H1 (cell line): ENCODE measurements around the gene TMEM191B. TPM values are rescaled to one million over a fixed set of nuclear protein-coding genes. Genes with fewer than 3 reads are reported as not detected.
"Not testable (repeated sequence)": the region's sequence is repeated elsewhere in the genome, so short reads cannot be mapped to it uniquely, and the experiment has no call there.

Experiments
- CTCF ChIA-PET: fragments of 300-600 bp; sonication (Branson Sonifier 250); formaldehyde crosslinking; loops from one replicate; lab custom pipeline; 2021; ENCODE audit not compliant: partially characterized antibody; lab: Charles Lee
- POLR2A ChIA-PET: fragments of 300-600 bp; sonication (Branson Sonifier 250); formaldehyde crosslinking; loops from one replicate; lab custom pipeline; 2021; ENCODE audit warnings: inconsistent platforms; ENCODE audit not compliant: partially characterized antibody; lab: Charles Lee
- DNase-seq, 2 experiments: peaks; one replicate each; pipeline versions ENCODE4 v3.0.0 to v3.0.0-alpha.2; 2010 to 2022; ENCODE audit warnings: low spot score in 2 of 2, low read depth in 1 of 2, mixed read lengths in 1 of 2
- FAIRE-seq: peaks from 2 replicates; lab custom pipeline; 2011; peaks lifted over from hg19 to GRCh38; lab: Jason Lieb, UNC
- H2AFZ ChIP-seq: 2 replicates; pipeline ENCODE4 v1.8.1; 2012; ENCODE audit warnings: low read length, inconsistent platforms
- H2AK5ac ChIP-seq: 2 replicates; pipeline ENCODE4 v1.6.1; 2013; ENCODE audit warnings: low read depth, low read length
- H2BK120ac ChIP-seq: replicated peaks from 2 replicates; pipeline ENCODE3; 2013; ENCODE audit warnings: low read depth, low read length, inconsistent platforms
- H2BK12ac ChIP-seq: 2 replicates; pipeline ENCODE4 v1.6.1; 2013; ENCODE audit warnings: low read depth, low read length
- H2BK15ac ChIP-seq: 2 replicates; pipeline ENCODE4 v1.6.1; 2013; ENCODE audit warnings: low read length
- H2BK20ac ChIP-seq: 2 replicates; pipeline ENCODE4 v1.6.1; 2013; ENCODE audit warnings: low read length
- H2BK5ac ChIP-seq: 2 replicates; pipeline ENCODE4 v1.6.1; 2013; ENCODE audit warnings: low read depth, low read length
- H3K14ac ChIP-seq: 2 replicates; pipeline ENCODE4 v1.6.1; 2013; ENCODE audit warnings: inconsistent platforms; ENCODE audit not compliant: insufficient read length
- H3K18ac ChIP-seq: 2 replicates; pipeline ENCODE4 v1.6.1; 2013; ENCODE audit warnings: low read length; ENCODE audit errors: extremely low read depth
- H3K23ac ChIP-seq: 2 replicates; pipeline ENCODE4 v1.6.1; 2013; ENCODE audit warnings: inconsistent platforms; ENCODE audit not compliant: insufficient read length
- H3K23me2 ChIP-seq: 2 replicates; pipeline ENCODE4 v1.6.1; 2013; ENCODE audit warnings: low read depth, low read length
- H3K27ac ChIP-seq: 2 replicates; pipeline ENCODE4 v1.6.1; 2011; ENCODE audit warnings: low read depth, low read length, inconsistent platforms
- H3K27me3 ChIP-seq, 4 experiments: replicated peaks in 1 of 4; 1 replicate in 1 of 4; 2 replicates in 3 of 4; pipeline versions ENCODE4 v1.6.1 to v1.8.1; 2011 to 2013; ENCODE audit warnings: low read length in 3 of 4, mild to moderate bottlenecking in 3 of 4, inconsistent platforms in 2 of 4, mixed read lengths in 2 of 4, moderate library complexity in 1 of 4; ENCODE audit not compliant: control insufficient read depth in 3 of 4, insufficient read depth in 3 of 4; ENCODE audit errors: extremely low read depth in 1 of 4
- H3K36me3 ChIP-seq, 4 experiments: 2 replicates each; pipeline versions ENCODE4 v1.6.1 to v1.8.1; 2011 to 2013; ENCODE audit warnings: mild to moderate bottlenecking in 4 of 4, low read length in 3 of 4, moderate library complexity in 2 of 4, control low read depth in 1 of 4, inconsistent platforms in 1 of 4; ENCODE audit not compliant: insufficient read depth in 4 of 4, control insufficient read depth in 2 of 4
- H3K4ac ChIP-seq: replicated peaks from 2 replicates; pipeline ENCODE3; 2013; ENCODE audit warnings: low read length, low read depth, mixed read lengths, inconsistent platforms; ENCODE audit not compliant: insufficient read length
- H3K4me1 ChIP-seq, 4 experiments: replicated peaks in 1 of 4; 1 replicate in 1 of 4; 2 replicates in 3 of 4; pipeline versions ENCODE4 v1.6.1 to v1.8.1; 2011 to 2013; ENCODE audit warnings: low read length in 3 of 4, inconsistent platforms in 2 of 4, mixed read lengths in 1 of 4; ENCODE audit not compliant: insufficient read depth in 4 of 4, control insufficient read depth in 3 of 4
- H3K4me2 ChIP-seq, 2 experiments: 2 replicates each; pipeline versions ENCODE4 v1.6.1 to v1.8.1; 2011 to 2013; ENCODE audit warnings: low read depth in 2 of 2, low read length in 2 of 2, control low read depth in 1 of 2, inconsistent platforms in 1 of 2, mild to moderate bottlenecking in 1 of 2; ENCODE audit not compliant: insufficient read depth in 1 of 2
- H3K4me3 ChIP-seq, 4 experiments: fragments of 200-600, 300-600 bp in 1 of 4; sonication (generic), shearing (Covaris generic), sonication (Bioruptor Twin) in 1 of 4; 2 replicates each; pipeline versions ENCODE4 v1.5.1 to v1.8.1; 2011 to 2016; ENCODE audit warnings: low read length in 4 of 4, low read depth in 3 of 4, control low read depth in 2 of 4, inconsistent platforms in 2 of 4, mild to moderate bottlenecking in 2 of 4, mixed read lengths in 1 of 4, moderate library complexity in 1 of 4; ENCODE audit not compliant: insufficient read depth in 2 of 4; ENCODE audit errors: extremely low read depth in 1 of 4
- H3K56ac ChIP-seq: replicated peaks from 2 replicates; pipeline ENCODE3; 2013; ENCODE audit warnings: low read depth, mild to moderate bottlenecking, mixed read lengths, low read length, inconsistent platforms; ENCODE audit not compliant: insufficient read length
- H3K79me1 ChIP-seq: 2 replicates; pipeline ENCODE4 v1.6.1; 2013; ENCODE audit warnings: low read depth, low read length, control low read depth
- H3K79me2 ChIP-seq, 2 experiments: 2 replicates each; pipeline versions ENCODE4 v1.6.1 to v1.8.1; 2012 to 2013; ENCODE audit warnings: low read length in 2 of 2, mild to moderate bottlenecking in 2 of 2, inconsistent platforms in 1 of 2; ENCODE audit not compliant: insufficient read depth in 2 of 2, control insufficient read depth in 1 of 2
- H3K9ac ChIP-seq, 4 experiments: replicated peaks in 1 of 4; 1 replicate in 1 of 4; 2 replicates in 3 of 4; pipeline versions ENCODE4 v1.6.1 to v1.8.1; 2011 to 2013; ENCODE audit warnings: low read depth in 3 of 4, low read length in 3 of 4, control low read depth in 2 of 4, mild to moderate bottlenecking in 2 of 4, moderate library complexity in 2 of 4, inconsistent platforms in 1 of 4; ENCODE audit errors: extremely low read depth in 1 of 4
- H3K9me3 ChIP-seq, 2 experiments: 2 replicates each; pipeline versions ENCODE4 v1.6.1 to v1.8.1; 2012 to 2013; ENCODE audit warnings: mild to moderate bottlenecking in 2 of 2, moderate library complexity in 2 of 2, control low read depth in 1 of 2, inconsistent platforms in 1 of 2, low read depth in 1 of 2, low read length in 1 of 2, mixed read lengths in 1 of 2; ENCODE audit not compliant: insufficient read depth in 2 of 2
- H4K20me1 ChIP-seq, 2 experiments: replicated peaks in 1 of 2; 2 replicates each; pipeline versions ENCODE3 to v1.8.1; 2011 to 2013; ENCODE audit warnings: inconsistent platforms in 2 of 2, low read length in 2 of 2, mild to moderate bottlenecking in 1 of 2; ENCODE audit not compliant: insufficient read depth in 2 of 2, control insufficient read depth in 1 of 2
- H4K5ac ChIP-seq: 2 replicates; pipeline ENCODE4 v1.6.1; 2013; ENCODE audit warnings: low read length, low read depth, mixed read lengths, inconsistent platforms; ENCODE audit not compliant: insufficient read length
- H4K8ac ChIP-seq: 2 replicates; pipeline ENCODE4 v1.8.0; 2013; ENCODE audit warnings: mild to moderate bottlenecking, moderate library complexity, low read length, inconsistent platforms; ENCODE audit not compliant: insufficient read depth; ENCODE audit errors: extremely low read depth
- H4K91ac ChIP-seq: replicated peaks from 2 replicates; pipeline ENCODE3; 2013; ENCODE audit warnings: low read length, mixed read lengths, inconsistent platforms; ENCODE audit not compliant: insufficient read length
- WGBS, 2 experiments: shearing (Covaris generic) in 1 of 2; methylation state at CpG; one replicate each; pipeline versions ENCODE4 v1.1.6 to v1.1.7; 2013 to 2015; ENCODE audit warnings: low lambda C conversion rate in 2 of 2, mixed read lengths in 2 of 2, inconsistent platforms in 1 of 2, low coverage in 1 of 2, missing lambda C conversion rate in 1 of 2; ENCODE audit not compliant: insufficient replicate concordance in 2 of 2, insufficient coverage in 1 of 2, insufficient read length in 1 of 2; ENCODE audit errors: extremely low coverage in 1 of 2, missing lambda C conversion rate in 1 of 2; 5-methylcytosine and 5-hydroxymethylcytosine counted together
- polyA plus RNA-seq, 7 experiments: library from polyadenylated mRNA; depleted of rRNA in 3 of 7; stranded (reverse) in 5 of 7; unstranded in 2 of 7; fragments of >200 nt in 5 of 7; fragments of 200-250 nt in 2 of 7; gene quantifications; 1 replicate in 5 of 7; 2 replicates in 1 of 7; 4 replicates in 1 of 7; pipeline versions ENCODE4 v1.2.1 to v1.2.3, GENCODE V29; 2011 to 2013; ENCODE audit warnings: missing spikeins in 2 of 7, mixed read lengths in 2 of 7
- total RNA-seq: library from RNA; stranded (reverse); fragmentation: NEBNext Ultra II Directional; extraction: Animal tissue kit (Norgen Biotek cat#: 25700); gene quantifications from 2 replicates; pipeline ENCODE4 v1.2.1, GENCODE V29; 2021

The TMEM191B gene
- total and polyA plus RNA-seq, 2 of the 8 experiments (the other 6 are each of a cell fraction or from before 2014, with no cell fraction given), result 1.2 to 1.3 TPM

- H3K23ac ChIP-seq, H4K20me1 ChIP-seq, H3K27ac ChIP-seq, H2BK15ac ChIP-seq, H4K91ac ChIP-seq, H2AFZ ChIP-seq, H3K4ac ChIP-seq, H3K36me3 ChIP-seq, POLR2A ChIA-PET, H4K5ac ChIP-seq, H3K56ac ChIP-seq, H3K79me2 ChIP-seq, H2BK5ac ChIP-seq, H3K9ac ChIP-seq, H2BK20ac ChIP-seq, H2BK12ac ChIP-seq, H3K14ac ChIP-seq, H3K23me2 ChIP-seq, H3K79me1 ChIP-seq, H2AK5ac ChIP-seq, CTCF ChIA-PET, H2BK120ac ChIP-seq, H3K4me2 ChIP-seq, H3K27me3 ChIP-seq, FAIRE-seq, H4K8ac ChIP-seq, H3K4me1 ChIP-seq, H3K4me3 ChIP-seq, H3K18ac ChIP-seq, H3K9me3 ChIP-seq, DNase-seq: not testable (repeated sequence)
- WGBS, 2 experiments, result no CpG with 5 or more reads among the region's 4 CpGs
These were observed 4.3 kb upstream of the TMEM191B start for GRCh38 chr22:18523328-18523727.

DNA sequence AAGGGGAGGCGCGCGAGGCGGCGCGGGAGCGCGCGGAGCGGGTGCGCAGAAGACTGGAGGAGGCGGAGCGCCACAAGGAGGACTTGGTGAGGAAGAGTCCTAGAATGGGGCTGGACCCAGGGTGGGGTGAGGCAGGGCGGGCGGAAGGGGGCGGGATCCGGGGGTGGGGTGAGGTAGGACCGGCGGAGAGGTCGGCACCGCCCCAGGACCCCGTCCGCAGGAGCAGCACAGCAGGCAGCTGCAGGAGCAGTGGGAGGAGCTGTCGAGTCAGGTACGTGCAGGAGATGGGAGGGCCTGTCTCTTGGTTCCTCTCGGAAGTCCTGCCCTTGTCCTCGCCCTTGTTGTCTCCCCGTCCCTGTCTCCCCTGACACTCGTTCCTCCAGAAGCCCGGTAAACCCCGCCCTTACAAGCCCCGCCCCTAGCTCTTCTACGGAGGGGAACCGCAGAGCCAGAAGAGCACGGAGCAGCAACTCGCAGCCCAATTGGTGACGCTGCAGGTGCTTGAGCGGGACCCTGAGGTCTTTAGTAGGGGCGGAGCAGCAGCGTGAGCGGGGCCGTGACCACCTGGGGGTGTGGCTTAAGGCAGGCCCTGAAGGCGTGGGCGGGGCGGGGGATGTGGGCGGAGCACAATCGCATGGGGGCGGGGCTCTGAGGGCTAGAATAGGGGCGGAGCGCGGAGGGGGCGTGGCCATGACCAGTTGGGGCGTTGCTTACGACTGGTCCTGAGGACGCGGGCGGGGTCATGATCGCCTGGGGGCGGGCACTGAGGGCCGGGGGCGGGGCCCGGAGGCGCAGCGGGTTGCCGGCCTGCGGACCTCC lies 1.2 kb downstream of the TMEM191B start:
- H3K36me3 ChIP-seq, H3K4me2 ChIP-seq, CTCF ChIA-PET, H3K9me3 ChIP-seq, H2BK15ac ChIP-seq, H3K27ac ChIP-seq, H3K4me3 ChIP-seq, H2AFZ ChIP-seq, H3K79me2 ChIP-seq, H3K56ac ChIP-seq, H3K27me3 ChIP-seq, H2BK120ac ChIP-seq, H3K23ac ChIP-seq, H2BK12ac ChIP-seq, H4K91ac ChIP-seq, H4K8ac ChIP-seq, POLR2A ChIA-PET, H3K18ac ChIP-seq, H4K5ac ChIP-seq, H3K23me2 ChIP-seq, H3K79me1 ChIP-seq, H3K4ac ChIP-seq, H2AK5ac ChIP-seq, H2BK5ac ChIP-seq, H4K20me1 ChIP-seq, H2BK20ac ChIP-seq, FAIRE-seq, H3K14ac ChIP-seq, H3K4me1 ChIP-seq, H3K9ac ChIP-seq: not testable (repeated sequence)
- no CpG with 5 or more reads among the region's 66 CpGs for WGBS, 2 experiments
- DNase-seq, result peak in 1 of 2 experiments; percentile 71
